ENCODE results near the gene TRNP1.

Gene TRNP1

DNA sequence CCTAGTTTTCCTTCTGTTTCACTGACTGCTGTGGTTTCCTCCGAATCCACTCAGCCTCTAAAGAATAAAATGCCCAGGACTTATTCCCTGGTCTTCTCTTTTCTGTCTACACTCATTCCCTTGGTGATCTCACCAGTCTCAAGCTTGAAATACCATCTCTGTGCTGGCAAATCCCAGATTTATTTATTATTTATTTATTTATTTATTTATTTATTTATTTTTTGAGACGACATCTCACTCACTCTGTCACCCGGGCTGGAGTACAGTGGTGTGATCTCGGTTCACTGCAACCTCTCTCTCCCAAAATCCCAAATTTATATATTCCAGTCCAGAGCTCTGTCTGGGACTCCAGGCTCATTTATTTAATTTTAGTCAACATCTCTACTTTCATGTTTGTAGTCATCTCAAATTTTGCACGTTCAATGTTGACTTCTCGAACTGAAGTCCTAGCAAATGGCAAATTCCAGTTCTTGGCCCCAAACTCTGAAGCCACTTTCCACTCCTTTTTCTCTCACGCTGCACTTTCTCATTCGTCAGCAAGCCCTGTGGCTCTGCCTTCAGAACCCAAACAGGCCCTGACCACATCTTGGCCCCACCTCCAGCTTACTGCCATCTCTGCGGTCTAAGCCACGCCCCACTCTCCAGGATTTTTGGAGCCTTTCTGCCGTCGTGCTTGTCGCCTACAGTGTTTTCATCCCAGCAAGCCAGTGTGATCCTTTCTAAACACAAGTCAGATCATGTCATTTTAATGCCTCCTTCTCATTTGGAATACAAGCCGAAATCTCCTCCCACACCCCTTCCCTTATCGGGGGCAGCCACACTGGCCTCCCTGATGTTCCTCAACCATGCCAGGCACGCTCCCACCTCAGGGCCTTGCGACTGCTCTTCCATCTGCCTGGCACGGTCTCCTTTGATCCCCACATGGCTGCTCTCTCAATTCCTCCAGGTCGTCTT is 33.4 kb downstream of the TRNP1 start:
- no peak for DNase-seq (ENCODE audit: low read depth, low spot score)

DNA sequence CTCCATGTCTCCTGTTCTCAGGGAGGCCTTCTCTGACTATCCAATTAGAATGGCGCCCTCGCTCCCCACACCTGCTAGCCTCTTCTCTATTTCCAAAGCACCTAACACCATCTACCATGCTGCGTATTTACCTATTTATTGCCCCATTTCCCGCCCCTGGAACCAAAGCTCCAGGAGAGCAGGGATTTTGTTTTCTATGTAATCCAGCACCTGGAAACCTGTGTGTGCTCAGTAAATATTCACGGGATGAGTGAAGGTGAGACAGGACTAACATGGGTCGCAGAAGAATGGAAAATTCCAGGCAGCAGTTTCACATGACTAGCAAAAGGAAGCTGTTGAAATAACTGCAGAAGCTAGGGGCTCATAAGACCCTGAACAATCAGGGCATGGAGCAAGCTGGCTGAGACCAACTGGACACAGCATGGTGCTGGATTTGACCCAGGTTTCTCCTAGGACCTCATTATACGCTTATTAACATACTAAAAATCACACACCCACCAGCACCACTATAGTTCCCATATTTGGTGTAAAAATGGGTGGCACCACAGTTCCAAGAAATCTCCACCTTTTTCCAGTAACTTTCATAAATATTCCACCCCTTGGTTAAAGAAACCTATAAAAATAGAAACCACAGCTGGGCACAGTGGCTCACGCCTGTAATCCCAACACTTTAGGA is 34.2 kb downstream of the TRNP1 start:
- no peak for DNase-seq (ENCODE audit: low read depth, low spot score)

DNA sequence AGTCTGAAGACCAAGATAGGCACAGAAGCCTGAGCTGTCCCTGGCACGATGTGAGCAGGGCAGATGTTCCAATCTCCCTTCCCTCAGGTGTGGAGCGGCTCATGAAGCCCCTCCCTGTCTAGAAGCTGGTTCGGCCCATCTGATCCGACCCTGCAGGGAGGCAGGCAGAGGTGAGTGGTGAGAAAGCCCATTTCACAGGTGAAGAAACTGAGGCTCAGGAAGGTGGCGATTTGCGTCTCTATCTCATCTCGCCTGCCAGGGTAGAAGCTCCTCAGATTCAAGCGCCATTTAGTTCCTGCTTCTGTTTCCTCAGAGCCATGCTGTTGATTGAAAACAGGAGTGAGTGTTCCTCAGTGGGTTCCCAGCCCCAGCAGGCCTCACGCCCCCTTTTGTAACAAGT is 36.0 kb downstream of the TRNP1 start:
- no peak for DNase-seq (ENCODE audit: low read depth, low spot score)

DNA sequence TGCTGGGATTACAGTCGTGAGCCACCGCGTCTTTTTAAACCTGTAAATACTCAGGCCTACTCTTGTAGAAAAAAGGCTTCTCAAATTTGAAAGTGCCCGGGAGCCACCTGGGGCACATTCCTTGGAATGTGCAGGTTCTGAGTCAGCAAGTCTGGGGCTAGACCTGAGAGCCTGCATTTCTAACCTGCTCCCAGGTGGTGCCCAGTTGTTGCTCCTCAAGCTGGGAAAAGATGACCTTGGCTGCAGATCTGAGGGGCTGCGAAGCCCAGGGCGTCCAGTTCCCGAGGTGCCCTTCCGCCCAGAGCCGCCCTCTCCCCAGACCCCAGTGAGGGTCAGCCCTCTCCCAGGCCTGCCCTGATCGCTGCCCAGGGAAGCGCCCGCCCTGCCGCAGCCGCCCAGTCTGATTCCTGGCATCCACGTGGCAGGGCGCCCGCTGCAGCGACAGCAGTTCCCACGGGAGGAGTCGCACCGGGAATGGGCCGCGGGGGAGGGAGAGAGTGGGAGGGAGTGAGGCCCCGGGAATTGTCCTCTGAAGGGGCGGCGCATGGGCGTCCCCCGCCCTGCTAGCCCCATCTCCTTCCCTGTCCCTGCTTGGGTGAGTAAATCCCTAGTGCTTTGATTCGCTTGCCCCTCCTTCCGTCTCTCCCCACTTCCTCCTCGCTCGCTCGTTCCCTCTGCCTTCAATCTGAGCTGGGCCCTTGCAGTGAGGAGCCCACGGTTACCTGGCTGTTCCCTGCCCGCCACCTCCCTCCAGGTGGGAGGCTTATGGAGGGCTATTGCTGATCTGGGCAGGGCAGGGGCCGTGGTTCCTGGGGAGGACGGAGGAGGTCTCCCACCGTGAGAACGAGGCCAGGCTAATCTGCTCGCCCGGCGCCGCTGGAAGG is 38.0 kb downstream of the TRNP1 start:
- DNase-seq (ENCODE audit: low read depth, low spot score), result no peak

DNA sequence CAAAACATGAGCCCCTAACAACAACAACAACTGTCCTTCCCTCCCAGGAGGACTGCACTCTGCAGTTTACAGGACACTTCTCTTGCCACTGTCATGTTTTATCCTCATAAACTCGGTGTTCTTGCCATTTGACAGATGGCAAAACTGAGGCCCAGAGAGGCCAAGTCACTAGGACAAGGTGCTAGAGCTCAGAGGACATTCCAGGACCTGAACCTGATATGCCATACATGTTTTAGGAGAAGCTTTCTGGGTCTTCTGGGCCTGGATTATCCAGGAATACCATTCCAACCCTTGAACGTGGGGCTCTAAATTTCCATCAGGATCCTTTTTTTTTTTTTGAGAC is 38.6 kb downstream of the TRNP1 start:
- DNase-seq (ENCODE audit: low read depth, low spot score), result no peak

DNA sequence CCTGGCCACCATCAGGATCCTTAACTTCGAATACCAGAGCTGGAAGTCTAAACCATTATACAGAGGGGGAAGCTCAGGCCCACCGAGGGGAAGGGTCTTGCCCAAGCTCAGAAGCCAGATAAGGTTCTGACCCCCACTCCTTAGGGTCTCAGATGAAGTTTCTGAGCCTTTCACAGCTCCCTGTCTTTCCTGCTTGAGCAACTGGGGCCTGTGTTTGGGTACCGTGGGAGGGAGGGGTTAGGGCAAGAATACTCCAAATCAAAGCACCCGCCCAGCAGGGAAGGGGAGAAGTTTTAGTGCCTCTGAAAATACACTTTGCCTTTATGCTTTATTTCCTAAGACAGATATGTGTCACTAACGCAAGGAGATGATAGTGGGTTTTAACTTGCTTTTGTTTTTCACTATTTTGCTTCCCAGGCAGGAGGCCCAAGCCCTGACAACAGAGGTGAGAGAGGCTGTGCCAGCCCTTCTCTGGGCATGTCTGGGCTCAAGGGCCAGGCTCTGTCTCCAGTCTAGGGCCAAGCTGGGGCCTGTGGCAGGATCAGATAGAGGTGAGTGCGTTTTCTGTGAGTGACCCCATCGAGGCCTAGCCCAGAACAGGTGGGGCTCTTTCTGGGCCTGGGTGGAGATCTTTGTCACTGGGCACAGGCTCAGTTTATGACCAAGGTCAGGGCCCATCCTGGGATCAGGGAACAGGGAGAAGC is 39.7 kb downstream of the TRNP1 start:
- DNase-seq (ENCODE audit: low read depth, low spot score), result no peak

DNA sequence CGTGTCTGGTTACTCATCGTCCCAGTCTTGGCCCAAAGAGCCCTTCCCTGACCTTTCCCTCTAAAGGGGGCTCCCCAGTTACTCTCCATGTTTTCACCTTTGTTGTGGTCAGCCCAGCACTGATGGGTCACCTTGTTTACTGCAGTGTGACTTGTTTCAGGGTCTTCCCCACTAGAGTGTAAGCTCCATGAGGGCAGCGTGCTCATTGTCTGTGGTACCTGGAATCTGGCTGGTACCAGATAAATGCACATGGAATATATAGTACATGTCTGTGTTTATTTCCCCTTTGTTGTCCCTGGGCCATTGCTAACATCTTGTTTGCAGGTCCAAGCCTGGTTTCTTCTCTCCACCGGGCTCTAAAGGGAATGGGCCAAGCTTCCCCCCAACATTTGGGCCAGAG is 41.9 kb downstream of the TRNP1 start:
- DNase-seq (ENCODE audit: low read depth, low spot score), result no peak

DNA sequence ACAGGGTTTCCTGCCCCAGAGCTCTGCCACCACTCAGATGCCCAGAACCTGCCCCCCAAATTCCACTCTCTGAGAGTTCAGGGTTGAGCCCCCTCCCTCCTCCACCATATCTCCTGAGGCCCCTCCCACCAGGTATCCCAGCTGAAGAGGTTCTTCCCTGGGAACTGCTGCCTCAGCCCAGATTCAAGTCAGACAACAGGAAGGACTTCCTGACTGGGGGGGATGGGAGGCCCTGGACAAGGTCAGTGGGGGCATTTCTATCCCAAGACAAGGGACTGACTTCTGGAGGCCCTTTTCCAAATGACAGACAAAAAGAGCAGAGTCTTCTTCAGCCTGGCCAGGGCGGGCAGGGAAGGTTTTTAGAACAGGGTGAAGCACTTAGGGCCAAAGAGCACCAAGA is 43.2 kb downstream of the TRNP1 start:
- no peak for DNase-seq (ENCODE audit: low read depth, low spot score)

DNA sequence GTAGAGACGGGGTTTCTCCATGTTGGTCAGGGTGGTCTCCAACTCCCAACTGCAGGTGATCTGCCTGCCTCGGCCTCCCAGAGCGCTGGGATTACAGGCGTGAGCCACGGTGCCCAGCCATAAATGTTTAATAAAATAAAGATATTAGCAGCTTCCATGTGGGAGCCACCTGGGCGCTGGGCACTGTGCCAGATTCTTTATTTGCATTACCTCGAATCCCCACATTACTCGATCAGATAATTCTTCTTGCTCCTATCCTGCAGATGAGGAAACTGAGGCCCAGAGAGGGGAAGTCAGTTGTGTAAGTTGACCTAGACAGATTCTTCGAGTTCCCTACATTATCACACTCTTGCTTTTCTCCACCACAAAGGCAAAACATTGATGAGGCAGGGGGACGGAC is 44.0 kb downstream of the TRNP1 start:
- DNase-seq (ENCODE audit: low read depth, low spot score), result no peak

DNA sequence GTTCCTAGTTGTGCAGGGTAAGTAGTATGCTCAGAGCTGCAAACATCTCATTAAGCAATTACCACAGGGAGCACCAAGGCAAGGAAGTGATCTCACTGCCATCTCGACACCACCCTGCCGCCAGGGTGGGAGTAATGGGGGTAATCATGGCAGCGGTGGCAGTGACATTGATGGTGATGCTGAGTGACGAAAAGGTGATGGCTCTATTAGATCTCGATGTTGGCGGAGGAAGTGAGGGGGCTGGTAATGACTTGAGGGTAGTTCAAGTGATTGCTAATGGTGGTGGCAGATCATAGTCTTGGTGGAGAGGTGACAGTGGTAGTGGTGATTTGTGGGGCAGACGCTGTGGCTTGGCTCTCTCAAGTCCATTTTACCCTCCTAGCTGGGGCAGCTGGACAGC is 44.5 kb downstream of the TRNP1 start:
- no peak for DNase-seq (ENCODE audit: low read depth, low spot score)

DNA sequence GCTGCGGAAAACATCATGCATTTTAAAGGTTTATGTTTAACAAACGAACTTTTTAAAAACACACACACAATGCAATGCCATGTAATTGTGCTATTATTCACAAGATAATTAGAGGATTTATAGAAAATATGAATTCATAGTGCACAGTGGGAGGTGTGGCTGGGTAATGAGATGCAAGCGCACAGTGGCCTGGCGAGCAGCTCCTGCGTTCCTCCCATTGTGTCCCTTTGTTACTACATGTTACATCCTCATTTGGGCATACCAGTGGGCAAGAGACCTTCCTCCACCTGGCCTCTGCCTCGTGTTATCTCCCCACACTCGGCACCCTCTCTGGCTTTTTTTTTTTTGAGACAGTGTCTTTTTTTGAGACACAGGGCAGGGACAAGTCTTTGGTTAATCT is 49.2 kb downstream of the TRNP1 start:
- DNase-seq (ENCODE audit: low read depth, low spot score), result no peak

DNA sequence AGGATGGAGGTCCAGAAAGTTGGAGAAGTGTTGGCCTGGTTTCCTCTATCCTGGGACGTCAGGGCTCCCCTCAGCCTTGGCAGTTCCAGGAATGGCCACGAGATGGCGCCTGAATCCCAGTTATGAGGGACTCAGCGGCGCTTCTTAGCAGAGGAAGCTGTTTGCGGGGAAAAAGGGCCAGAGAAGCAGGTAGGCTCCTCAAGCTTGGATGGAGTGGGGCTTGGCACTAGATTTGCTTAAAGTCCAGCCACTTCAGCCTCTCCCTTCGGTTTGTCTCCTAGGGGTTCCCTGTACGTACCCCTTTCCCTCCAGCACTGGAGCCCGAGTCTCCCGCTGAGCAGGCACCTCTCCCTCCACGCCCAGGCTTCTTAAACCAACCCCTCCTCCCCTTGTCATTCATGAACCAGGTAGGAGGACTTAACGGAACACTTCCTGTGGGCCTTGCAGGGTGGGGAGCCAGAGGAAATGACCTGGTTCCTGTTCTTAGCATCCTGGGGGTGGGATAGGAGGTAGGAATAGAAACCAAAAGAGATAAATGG is 51.2 kb downstream of the TRNP1 start:
- DNase-seq (ENCODE audit: low read depth, low spot score), result peak; percentile 82

DNA sequence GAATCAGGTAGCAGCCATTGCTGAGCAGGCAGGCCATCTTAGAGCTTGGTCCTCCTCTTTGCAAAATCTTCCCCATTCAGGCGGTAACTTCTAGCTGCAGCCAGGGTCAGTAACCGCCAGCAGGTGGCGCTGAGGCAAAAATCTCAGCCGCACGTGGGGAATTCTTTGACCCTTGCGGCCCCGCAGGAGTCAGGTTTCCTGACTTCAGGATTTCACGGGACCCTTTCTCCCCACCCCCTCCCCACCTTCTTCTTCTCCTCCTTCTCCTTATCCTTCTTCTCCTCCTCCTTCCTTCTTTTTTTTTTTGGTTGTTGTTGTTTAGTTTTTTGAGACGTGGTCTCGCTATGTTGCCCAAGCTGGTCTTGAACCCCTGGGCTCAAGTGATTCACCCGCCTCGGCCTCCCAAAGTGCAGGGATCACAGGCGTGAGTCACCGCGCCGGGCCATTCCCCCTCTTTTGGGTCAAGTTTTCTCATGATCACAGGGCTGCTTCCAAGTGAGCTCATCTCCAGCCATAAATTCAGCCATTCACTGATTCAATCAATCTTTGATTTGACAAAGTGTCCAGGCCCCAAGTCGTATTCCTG is 52.6 kb downstream of the TRNP1 start:
- peak; percentile 28 for DNase-seq (ENCODE audit: low read depth, low spot score)

DNA sequence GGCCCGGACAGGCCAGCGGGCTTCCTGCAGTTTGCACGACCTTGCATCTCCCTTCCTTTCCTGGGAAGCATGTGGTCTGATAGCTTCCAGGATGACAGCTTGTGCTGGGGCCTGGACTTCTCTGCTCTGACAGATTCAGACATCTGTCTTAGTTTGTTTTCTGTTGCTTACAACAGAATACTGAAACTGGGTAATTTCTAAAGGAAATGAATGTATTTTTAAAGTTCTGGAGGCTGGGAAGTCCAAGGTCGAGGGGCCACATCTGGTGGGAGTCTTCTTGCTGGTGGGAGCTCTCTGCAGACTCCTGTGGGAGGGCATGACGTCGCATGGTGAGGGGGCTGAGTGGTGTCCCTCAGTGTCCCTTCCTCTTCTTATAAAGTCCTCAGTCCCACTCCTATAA is 54.4 kb downstream of the TRNP1 start:
- no peak for DNase-seq (ENCODE audit: low read depth, low spot score)

DNA sequence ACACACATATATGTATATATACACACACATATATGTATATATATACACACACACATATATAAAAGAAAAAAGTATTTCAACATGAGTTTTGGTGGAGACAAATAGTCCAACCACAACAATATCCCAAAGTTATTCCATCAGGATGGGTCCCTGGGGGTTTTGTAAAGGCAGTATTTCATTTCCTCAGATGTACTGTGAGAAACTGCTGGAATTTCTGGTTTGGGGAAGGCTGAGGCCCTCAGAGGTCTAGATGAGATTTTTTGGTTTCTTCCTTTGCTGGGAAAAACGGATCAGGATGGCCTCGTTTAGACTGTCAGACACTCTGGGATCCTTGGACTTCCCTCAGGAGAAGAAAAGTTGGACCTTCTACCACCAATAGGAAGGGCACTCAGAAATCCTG is 55.6 kb downstream of the TRNP1 start:
- no peak for DNase-seq (ENCODE audit: low read depth, low spot score)

DNA sequence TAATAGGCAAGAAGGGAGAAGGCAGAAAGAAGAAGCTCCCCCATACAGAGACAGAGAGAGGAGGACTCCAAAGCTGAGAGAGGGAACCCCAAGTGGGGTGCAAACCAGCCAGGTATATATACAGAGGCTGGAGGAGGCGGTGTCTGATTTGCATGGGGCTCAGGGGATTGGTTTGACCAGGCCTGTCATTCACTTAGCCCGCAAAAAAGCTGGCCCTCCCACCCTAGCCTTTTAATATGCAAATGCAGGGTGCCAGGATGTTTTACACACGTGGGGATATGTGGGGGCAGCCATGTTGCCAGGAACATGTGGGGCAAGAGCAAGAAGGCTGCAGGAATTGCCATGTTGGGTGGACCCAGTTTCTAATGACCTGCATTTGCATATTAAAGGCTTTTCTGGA is 56.1 kb downstream of the TRNP1 start:
- no peak for DNase-seq (ENCODE audit: low read depth, low spot score)

Data from activated CD4-positive, CD25-positive, alpha-beta regulatory T cell treated with anti-CD3 and anti-CD28 coated beads, Interleukin-2, amount 50 U/mL, for 16 hours (primary cell).